Measurements from ENCODE around the gene RNF144B. TPM values are rescaled to one million over a fixed set of nuclear protein-coding genes. Genes with fewer than 3 reads are reported as not detected.

RNF144B gene
- total RNA-seq, 4 donors from 2014 or later = 30.6 to 57.4 (median 44.9) TPM

- no peak for DNase-seq (ENCODE audit: low spot score in 2 of 2)
- H3K4me3 ChIP-seq (ENCODE audit: low read depth, poor library complexity, severe bottlenecking) = no peak overlapping the region
- WGBS, 2 donors = 68 to 76% methylated on average over 3 of the region's 3 CpGs
- TF ChIP-seq CTCF (IDR thresholded peaks at IDR 0.05) (no peak), POLR2A (IDR thresholded peaks at IDR 0.05) (no peak)
- intact Hi-C loops (cut with DNase I; ENCODE audit: low total_unique reads) = no loop called here
Observed at GRCh38 chr6:18496462-18496861, 109.3 kb downstream of the RNF144B start.

GRCh38 chr6:18497006-18497405 is 109.9 kb downstream of the RNF144B start:
- no peak for DNase-seq (ENCODE audit: low spot score in 2 of 2)
- no peak overlapping the region for H3K4me3 ChIP-seq (ENCODE audit: low read depth, poor library complexity, severe bottlenecking)
- TF ChIP-seq POLR2A (IDR thresholded peaks at IDR 0.05) = no peak
- intact Hi-C loops (cut with DNase I; ENCODE audit: low total_unique reads) = no loop called here
- 84 to 89% methylated on average over 2 of the region's 2 CpGs for WGBS, 2 donors

- WGBS, 2 donors = 47 to 64% methylated on average over 2 of the region's 2 CpGs
- no peak for DNase-seq (ENCODE audit: low spot score in 2 of 2)
- intact Hi-C loops (cut with DNase I; ENCODE audit: low total_unique reads) = no loop called here
- H3K4me3 ChIP-seq (ENCODE audit: low read depth, poor library complexity, severe bottlenecking) = no peak overlapping the region
- TF ChIP-seq POLR2A (IDR thresholded peaks at IDR 0.05) (no peak), CTCF (IDR thresholded peaks at IDR 0.05) (no peak)
Observed at GRCh38 chr6:18498408-18498807, 111.3 kb downstream of the RNF144B start.

- TF ChIP-seq POLR2A (IDR thresholded peaks at IDR 0.05) = no peak
- TF ChIP-seq CTCF (IDR thresholded peaks at IDR 0.05) = no peak
- no peak overlapping the region for H3K4me3 ChIP-seq (ENCODE audit: low read depth, poor library complexity, severe bottlenecking)
- DNase-seq (ENCODE audit: low spot score in 2 of 2) = no peak
- intact Hi-C loops (cut with DNase I; ENCODE audit: low total_unique reads) = loop anchor here (5.0 kb wide), 1 partner anchor 174 kb away; no protein-coding TSS in a partner anchor
- WGBS, 2 donors = 90 to 93% methylated on average over 12 of the region's 12 CpGs
Observed at GRCh38 chr6:18500921-18501662, 113.9 kb downstream of the RNF144B start.

GRCh38 chr6:18501663-18502013 is 114.5 kb downstream of the RNF144B start:
- WGBS, 2 donors = 56 to 57% methylated on average over 4 of the region's 4 CpGs
- intact Hi-C loops (cut with DNase I; ENCODE audit: low total_unique reads) = loop anchor here (5.0 kb wide), 1 partner anchor 174 kb away; no protein-coding TSS in a partner anchor
- no peak for TF ChIP-seq CTCF (IDR thresholded peaks at IDR 0.05)
- no peak for TF ChIP-seq POLR2A (IDR thresholded peaks at IDR 0.05)
- peak; percentile 60 to 89 for DNase-seq (ENCODE audit: low spot score in 2 of 2)
- H3K4me3 ChIP-seq (ENCODE audit: low read depth, poor library complexity, severe bottlenecking) = no peak overlapping the region

- intact Hi-C loops (cut with DNase I; ENCODE audit: low total_unique reads) = loop anchor here (5.0 kb wide), 1 partner anchor 176 kb away; no protein-coding TSS in a partner anchor
- no peak overlapping the region for H3K4me3 ChIP-seq (ENCODE audit: low read depth, poor library complexity, severe bottlenecking)
- DNase-seq (ENCODE audit: low spot score in 2 of 2) = no peak
- TF ChIP-seq POLR2A (IDR thresholded peaks at IDR 0.05) (no peak), CTCF (IDR thresholded peaks at IDR 0.05) (no peak)
Observed at GRCh38 chr6:18503206-18503592, 116.0 kb downstream of the RNF144B start.
